ENCODE results near the gene KCNQ1. TPM values are rescaled to one million over a fixed set of nuclear protein-coding genes. Genes with fewer than 3 reads are reported as not detected.

KCNQ1 gene
- total RNA-seq, 1 experiment from 2014 or later, result not detected

- Mint-ChIP-seq H3K27me3 (ENCODE audit: insufficient read depth, unreplicated experiment) (peaks cover 17% of the 10 kb centered on the region), H3K4me1 (ENCODE audit: insufficient read depth, unreplicated experiment) (no peaks in the 10 kb centered on the region), H3K27ac (ENCODE audit: low read depth, unreplicated experiment) (no peak overlapping the region), H3K36me3 (ENCODE audit: insufficient read depth, unreplicated experiment) (no peaks in the 10 kb centered on the region), H3K4me3 (ENCODE audit: unreplicated experiment) (no peak overlapping the region), H3K9me3 (ENCODE audit: unreplicated experiment) (peaks cover 13% of the 10 kb centered on the region)
- intact Hi-C loops (cut with micrococcal nuclease), result no loop called here
- BruUV-seq (replicated peaks), result no TSS peak
- POLR2A ChIA-PET, result no interaction called here
- no peak for DNase-seq (ENCODE audit: unreplicated experiment)
- no peak for TF ChIP-seq CTCF (IDR thresholded peaks at IDR 0.05; ENCODE audit: unreplicated experiment)
- CTCF ChIA-PET, result interaction anchor here (0.7 kb wide), 1 partner anchor 129 kb away, joined by 3 read pairs; no protein-coding TSS in a partner anchor
Measured at GRCh38 chr11:2800655-2801531, 356.1 kb downstream of the KCNQ1 start.

GRCh38 chr11:2801711-2802388 lies 357.0 kb downstream of the KCNQ1 start:
- POLR2A ChIA-PET, result no interaction called here
- DNase-seq (ENCODE audit: unreplicated experiment), result no peak
- no TSS peak for BruUV-seq (replicated peaks)
- intact Hi-C loops (cut with micrococcal nuclease), result no loop called here
- Mint-ChIP-seq H3K36me3 (ENCODE audit: insufficient read depth, unreplicated experiment) (no peaks in the 10 kb centered on the region), H3K27ac (ENCODE audit: low read depth, unreplicated experiment) (no peak overlapping the region), H3K27me3 (ENCODE audit: insufficient read depth, unreplicated experiment) (peaks cover 17% of the 10 kb centered on the region), H3K4me3 (ENCODE audit: unreplicated experiment) (no peak overlapping the region), H3K4me1 (ENCODE audit: insufficient read depth, unreplicated experiment) (no peaks in the 10 kb centered on the region), H3K9me3 (ENCODE audit: unreplicated experiment) (peaks cover 13% of the 10 kb centered on the region)
- CTCF ChIA-PET, result no interaction called here
- TF ChIP-seq CTCF (IDR thresholded peaks at IDR 0.05; ENCODE audit: unreplicated experiment), result no peak

- TF ChIP-seq CTCF (IDR thresholded peaks at IDR 0.05; ENCODE audit: unreplicated experiment), result no peak
- ChIA-PET CTCF (interaction anchor here (0.8 kb wide), 1 partner anchor 271 kb away, joined by 3 read pairs; no protein-coding TSS in a partner anchor), POLR2A (no interaction called here)
- H3K4me1 Mint-ChIP-seq (ENCODE audit: insufficient read depth, unreplicated experiment), result no peaks in the 10 kb centered on the region
- no peak overlapping the region for H3K4me3 Mint-ChIP-seq (ENCODE audit: unreplicated experiment)
- BruUV-seq (replicated peaks), result no TSS peak
- peaks cover 13% of the 10 kb centered on the region for H3K9me3 Mint-ChIP-seq (ENCODE audit: unreplicated experiment)
- peaks cover 17% of the 10 kb centered on the region for H3K27me3 Mint-ChIP-seq (ENCODE audit: insufficient read depth, unreplicated experiment)
- H3K27ac Mint-ChIP-seq (ENCODE audit: low read depth, unreplicated experiment), result no peak overlapping the region
- intact Hi-C loops (cut with micrococcal nuclease), result no loop called here
- H3K36me3 Mint-ChIP-seq (ENCODE audit: insufficient read depth, unreplicated experiment), result no peaks in the 10 kb centered on the region
- no peak for DNase-seq (ENCODE audit: unreplicated experiment)
Measured at GRCh38 chr11:2802389-2803185, 357.8 kb downstream of the KCNQ1 start.

All from MCF 10A (cell line).